ENCODE measurements around the gene NFATC1.

GRCh38 chr18:79471597-79471996, 75.9 kb downstream of the NFATC1 start:
- TF ChIP-seq, protein P1, sequence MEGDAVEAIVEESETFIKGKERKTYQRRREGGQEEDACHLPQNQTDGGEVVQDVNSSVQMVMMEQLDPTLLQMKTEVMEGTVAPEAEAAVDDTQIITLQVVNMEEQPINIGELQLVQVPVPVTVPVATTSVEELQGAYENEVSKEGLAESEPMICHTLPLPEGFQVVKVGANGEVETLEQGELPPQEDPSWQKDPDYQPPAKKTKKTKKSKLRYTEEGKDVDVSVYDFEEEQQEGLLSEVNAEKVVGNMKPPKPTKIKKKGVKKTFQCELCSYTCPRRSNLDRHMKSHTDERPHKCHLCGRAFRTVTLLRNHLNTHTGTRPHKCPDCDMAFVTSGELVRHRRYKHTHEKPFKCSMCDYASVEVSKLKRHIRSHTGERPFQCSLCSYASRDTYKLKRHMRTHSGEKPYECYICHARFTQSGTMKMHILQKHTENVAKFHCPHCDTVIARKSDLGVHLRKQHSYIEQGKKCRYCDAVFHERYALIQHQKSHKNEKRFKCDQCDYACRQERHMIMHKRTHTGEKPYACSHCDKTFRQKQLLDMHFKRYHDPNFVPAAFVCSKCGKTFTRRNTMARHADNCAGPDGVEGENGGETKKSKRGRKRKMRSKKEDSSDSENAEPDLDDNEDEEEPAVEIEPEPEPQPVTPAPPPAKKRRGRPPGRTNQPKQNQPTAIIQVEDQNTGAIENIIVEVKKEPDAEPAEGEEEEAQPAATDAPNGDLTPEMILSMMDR (IDR thresholded peaks at IDR 0.05) = no peak
- TF ChIP-seq EP300 (IDR thresholded peaks at IDR 0.05) = no peak

Data from ovary (tissue), 3 donors.